Keratinocyte (primary cell): ENCODE results near the gene OAS3. TPM values are rescaled to one million over a fixed set of nuclear protein-coding genes. Genes with fewer than 3 reads are reported as not detected.

Experiments
- DNase-seq: peaks from one replicate; pipeline ENCODE4 v3.0.0-alpha.2; 2011; ENCODE audit warnings: low read depth, missing footprints, low spot score
- FAIRE-seq: peaks from 2 replicates; lab custom pipeline; 2011; peaks lifted over from hg19 to GRCh38; lab: Jason Lieb, UNC
- H2AFZ ChIP-seq: 2 replicates; pipeline ENCODE4 v1.6.0; 2012; ENCODE audit warnings: low read length, control low read depth, inconsistent platforms; ENCODE audit not compliant: control insufficient read depth
- H3K27ac ChIP-seq: 2 replicates; pipeline ENCODE4 v1.5.1; 2011; ENCODE audit warnings: low read length; ENCODE audit not compliant: control insufficient read depth, insufficient read depth
- H3K27me3 ChIP-seq: 3 replicates; pipeline ENCODE4 v1.6.0; 2011; ENCODE audit warnings: low read length; ENCODE audit not compliant: control insufficient read depth, insufficient read depth; ENCODE audit errors: extremely low read depth
- H3K36me3 ChIP-seq, 2 experiments: 2 replicates in 1 of 2; 3 replicates in 1 of 2; pipeline ENCODE4 v1.5.1; 2011; ENCODE audit warnings: low read length in 2 of 2, mild to moderate bottlenecking in 1 of 2; ENCODE audit not compliant: control insufficient read depth in 2 of 2, insufficient read depth in 2 of 2; ENCODE audit errors: extremely low read depth in 1 of 2
- H3K4me1 ChIP-seq: 3 replicates; pipeline ENCODE4 v1.5.1; 2011; ENCODE audit warnings: low read length; ENCODE audit not compliant: control insufficient read depth, insufficient read depth; ENCODE audit errors: extremely low read depth
- H3K4me2 ChIP-seq: 3 replicates; pipeline ENCODE4 v1.6.0; 2011; ENCODE audit warnings: low read depth, low read length; ENCODE audit not compliant: control insufficient read depth, insufficient read depth; ENCODE audit errors: extremely low read depth
- H3K4me3 ChIP-seq, 3 experiments: fragments of 200-600 bp in 1 of 3; sonication (generic) in 1 of 3; 2 replicates in 2 of 3; 3 replicates in 1 of 3; pipeline ENCODE4 v1.5.1; 2011 to 2016; ENCODE audit warnings: low read length in 3 of 3, mild to moderate bottlenecking in 3 of 3, control low read depth in 2 of 3, inconsistent platforms in 1 of 3, low read depth in 1 of 3, mixed read lengths in 1 of 3, mixed run types in 1 of 3, moderate library complexity in 1 of 3; ENCODE audit not compliant: control insufficient read depth in 2 of 3, insufficient read depth in 2 of 3; ENCODE audit errors: extremely low read depth in 1 of 3
- H3K79me2 ChIP-seq: 2 replicates; pipeline ENCODE4 v1.6.0; 2012; ENCODE audit warnings: low read length; ENCODE audit not compliant: control insufficient read depth, insufficient read depth
- H3K9ac ChIP-seq: 3 replicates; pipeline ENCODE4 v1.6.0; 2011; ENCODE audit warnings: low read length; ENCODE audit not compliant: control insufficient read depth, insufficient read depth; ENCODE audit errors: extremely low read depth
- H3K9me1 ChIP-seq: 3 replicates; pipeline ENCODE4 v1.6.0; 2011; ENCODE audit warnings: low read length; ENCODE audit not compliant: control insufficient read depth, insufficient read depth; ENCODE audit errors: extremely low read depth
- H3K9me3 ChIP-seq: 2 replicates; pipeline ENCODE4 v1.5.1; 2012; ENCODE audit warnings: low read depth, low read length; ENCODE audit not compliant: control insufficient read depth
- H4K20me1 ChIP-seq: 3 replicates; pipeline ENCODE4 v1.6.0; 2011; ENCODE audit warnings: low read length; ENCODE audit not compliant: control insufficient read depth, insufficient read depth; ENCODE audit errors: extremely low read depth
- CTCF ChIP-seq, 3 experiments: IDR thresholded peaks in 1 of 3; conservative IDR thresholded peaks in 1 of 3; optimal IDR thresholded peaks in 1 of 3; 2 replicates in 2 of 3; 3 replicates in 1 of 3; pipeline versions ENCODE3 to v1.5.1; 2011; ENCODE audit warnings: low read length in 3 of 3, mild to moderate bottlenecking in 3 of 3, moderate library complexity in 2 of 3, control low read depth in 1 of 3, inconsistent platforms in 1 of 3; ENCODE audit not compliant: insufficient read depth in 2 of 3; ENCODE audit errors: extremely low read depth in 1 of 3
- EZH2 ChIP-seq: IDR thresholded peaks from one replicate; pipeline ENCODE4 v1.6.1; 2012; ENCODE audit warnings: inconsistent platforms, mild to moderate bottlenecking, low read length, moderate library complexity
- dilution Hi-C: fragments of 300-500 bp; cut with MboI; formaldehyde crosslinking; loops from one replicate; pipeline ENCODE4 v1.7.0; 2020; ENCODE audit warnings: low sequenced_read_pairs; ENCODE audit not compliant: extremely low pct_ligation_motif_present
- polyA plus RNA-seq, 5 experiments: library from polyadenylated mRNA; depleted of rRNA in 3 of 5; stranded (reverse) in 3 of 5; stranded (forward) in 1 of 5; unstranded in 1 of 5; fragments of >200 nt; gene quantifications; 1 replicate in 1 of 5; 2 replicates in 3 of 5; 3 replicates in 1 of 5; pipeline versions ENCODE4 v1.2.1 to v1.2.3, GENCODE V29; 2011 to 2012; ENCODE audit warnings: missing spikeins in 2 of 5, low read depth in 1 of 5, low replicate concordance in 1 of 5

The OAS3 gene
- polyA plus RNA-seq, 1 donor (not counting 4 experiments of a cell fraction or from before 2014, with no cell fraction given), result 59.2 TPM

GRCh38 chr12:112947314-112947713, 9.0 kb downstream of the OAS3 start:
- no peak overlapping the region for H3K27ac ChIP-seq
- H3K36me3 ChIP-seq, result peaks cover 20 to 23% of the 10 kb centered on the region in 2 experiments
- H3K9ac ChIP-seq, result no peak overlapping the region
- peaks cover 9% of the 10 kb centered on the region for H3K79me2 ChIP-seq
- DNase-seq (no peak), FAIRE-seq (no peak)
- no peak overlapping the region for H3K4me2 ChIP-seq
- no peaks in the 10 kb centered on the region for H3K27me3 ChIP-seq
- H3K4me3 ChIP-seq, result no peak overlapping the region
- no peak overlapping the region for H2AFZ ChIP-seq
- H3K9me3 ChIP-seq, result no peaks in the 10 kb centered on the region
- dilution Hi-C loops, result no loop called here
- H4K20me1 ChIP-seq, result no peaks in the 10 kb centered on the region
- TF ChIP-seq EZH2 (no peak), CTCF (optimal IDR thresholded peaks at IDR 0.05 in 1 of 3, IDR thresholded peaks at IDR 0.05 in 1 of 3, conservative IDR thresholded peaks at IDR 0.05 in 1 of 3; ENCODE audit: extremely low read depth in 1 of 3, insufficient read depth in 2 of 3, low read length in 3 of 3) (no peak)
- H3K9me1 ChIP-seq, result no peaks in the 10 kb centered on the region
- H3K4me1 ChIP-seq, result no peaks in the 10 kb centered on the region

GRCh38 chr12:112947761-112948160, 9.5 kb downstream of the OAS3 start:
- TF ChIP-seq EZH2, result no peak
- no peak for TF ChIP-seq CTCF (optimal IDR thresholded peaks at IDR 0.05 in 1 of 3, IDR thresholded peaks at IDR 0.05 in 1 of 3, conservative IDR thresholded peaks at IDR 0.05 in 1 of 3; ENCODE audit: extremely low read depth in 1 of 3, insufficient read depth in 2 of 3, low read length in 3 of 3)
- Histone ChIP-seq H4K20me1 (no peaks in the 10 kb centered on the region), H3K4me3 (no peak overlapping the region), H3K9me1 (no peaks in the 10 kb centered on the region), H3K36me3 (peaks cover 20 to 26% of the 10 kb centered on the region in 2 experiments), H3K27ac (no peak overlapping the region), H3K4me2 (no peak overlapping the region), H2AFZ (no peak overlapping the region), H3K79me2 (peaks cover 7% of the 10 kb centered on the region), H3K27me3 (no peaks in the 10 kb centered on the region), H3K9me3 (no peaks in the 10 kb centered on the region), H3K9ac (no peak overlapping the region), H3K4me1 (no peaks in the 10 kb centered on the region)
- dilution Hi-C loops, result no loop called here
- FAIRE-seq (no peak), DNase-seq (no peak)
